ENCODE results near the gene SNTG2. TPM values are rescaled to one million over a fixed set of nuclear protein-coding genes. Genes with fewer than 3 reads are reported as not detected.

Gene SNTG2
- total and polyA plus RNA-seq, 2 of the 13 experiments (the other 11 are each of a cell fraction or from before 2014, with no cell fraction given): not detected

GRCh38 chr2:1017827-1018226 is 67.2 kb downstream of the SNTG2 start:
- Histone ChIP-seq H3K4me1 (ENCODE audit: insufficient read depth, low read length) (no peaks in the 10 kb centered on the region), H3K79me2 (ENCODE audit: insufficient read depth, low read length) (no peaks in the 10 kb centered on the region), H3K27me3 (ENCODE audit: control insufficient read depth in 1 of 2, insufficient read depth in 2 of 2, low read length in 2 of 2) (no peaks in the 10 kb centered on the region; a peak in 2 of 5 replicates), H3K4me3 (replicated peaks in 1 of 3; ENCODE audit: insufficient read depth in 1 of 3, low read depth in 2 of 3, low read length in 3 of 3) (no peak overlapping the region), H3K36me3 (replicated peaks in 1 of 2; ENCODE audit: control insufficient read depth in 1 of 2, insufficient read depth in 2 of 2, low read length in 2 of 2) (no peaks in the 10 kb centered on the region), H3K9me3 (ENCODE audit: low read length) (no peaks in the 10 kb centered on the region), H2AFZ (ENCODE audit: low read length) (no peak overlapping the region), H4K20me1 (ENCODE audit: insufficient read depth, low read length) (no peaks in the 10 kb centered on the region), H3K4me2 (ENCODE audit: low read depth, low read length) (no peak overlapping the region), H3K9ac (ENCODE audit: insufficient read depth, low read depth, low read length) (no peak overlapping the region), H3K27ac (ENCODE audit: extremely low read length, insufficient read depth, low read length) (no peak overlapping the region)
- ATAC-seq (no peak), DNase-seq (ENCODE audit: low spot score) (no peak), FAIRE-seq (no peak)
- CTCF ChIA-PET (ENCODE audit: low intra/inter-chr PET ratio, low total read pairs): no interaction called here
- POLR2A ChIA-PET: no interaction called here
- 10% methylated on average over 6 of the region's 6 CpGs for WGBS (ENCODE audit: low lambda C conversion rate)
- in situ Hi-C loops (cut with HindIII; ENCODE audit: extremely low pct_ligation_motif_present, low pct_unique_long_range_greater_than_20kb): no loop called here
- BruUV-seq (replicated peaks): no TSS peak
- intact Hi-C loops (cut with micrococcal nuclease; ENCODE audit: unreplicated experiment): no loop called here
- TF ChIP-seq HDAC6 (IDR thresholded peaks at IDR 0.05; ENCODE audit: low read depth, low read length): no peak
- TF ChIP-seq ATF5 (CRISPR knock-in tag; IDR thresholded peaks at IDR 0.05; ENCODE audit: low read depth): no peak
- no peak for TF ChIP-seq PRDM15 (CRISPR knock-in tag; IDR thresholded peaks at IDR 0.05)
- no peak for TF ChIP-seq ZNF674 (CRISPR knock-in tag; IDR thresholded peaks at IDR 0.05; ENCODE audit: low read depth)
- TF ChIP-seq TMF1 (CRISPR knock-in tag; IDR thresholded peaks at IDR 0.05; ENCODE audit: low read depth): no peak
- TF ChIP-seq ZNF761 (CRISPR knock-in tag; conservative IDR thresholded peaks at IDR 0.05): no peak
- TF ChIP-seq ARNTL (CRISPR knock-in tag; IDR thresholded peaks at IDR 0.05): no peak
- no peak for TF ChIP-seq NFATC3 (CRISPR knock-in tag; IDR thresholded peaks at IDR 0.05)
- TF ChIP-seq ZNF704 (CRISPR knock-in tag; IDR thresholded peaks at IDR 0.05; ENCODE audit: borderline replicate concordance): no peak
- no peak for TF ChIP-seq FOXC1 (CRISPR knock-in tag; IDR thresholded peaks at IDR 0.05; ENCODE audit: borderline replicate concordance)
- TF ChIP-seq HNF1A (IDR thresholded peaks at IDR 0.05; ENCODE audit: low read depth): no peak
- TF ChIP-seq HNF1A (CRISPR knock-in tag; IDR thresholded peaks at IDR 0.05; ENCODE audit: borderline replicate concordance): no peak
- TF ChIP-seq ASH2L (IDR thresholded peaks at IDR 0.05; ENCODE audit: insufficient read length, low read depth, low read length): no peak
- no peak for TF ChIP-seq ZNF572 (CRISPR knock-in tag; IDR thresholded peaks at IDR 0.05)
- TF ChIP-seq ZNF3 (CRISPR knock-in tag; IDR thresholded peaks at IDR 0.05): no peak
- TF ChIP-seq MXD4 (CRISPR knock-in tag; IDR thresholded peaks at IDR 0.05): no peak
- TF ChIP-seq HNF4A (CRISPR knock-in tag; IDR thresholded peaks at IDR 0.05): no peak
